ENCODE data around the gene MBTD1. TPM values are rescaled to one million over a fixed set of nuclear protein-coding genes. Genes with fewer than 3 reads are reported as not detected.
A peak's percentile ranks its signal among the peaks of the same experiment; 100 is the strongest.

MBTD1 gene
- total and polyA plus RNA-seq, 10 of the 15 experiments (the other 5 are each of a cell fraction or from before 2014, with no cell fraction given), result 1.3 to 16.7 (median 9.5) TPM

- H3K4me3 ChIP-seq, result no peak overlapping the region
- intact Hi-C loops (cut with micrococcal nuclease; ENCODE audit: unreplicated experiment), result no loop called here
- no peak overlapping the region; the same call in 1 of the 2 replicates for H3K4me2 ChIP-seq (ENCODE audit: control insufficient read depth, insufficient read depth)
- ChIA-PET SMC1A (ENCODE audit: uncharacterized antibody, unreplicated experiment) (interaction anchor here (0.6 to 1.1 kb wide), 2 partner anchors 14 to 171 kb away, joined by 3 to 4 read pairs; no protein-coding TSS in a partner anchor), POLR2A (no interaction called here), CTCF (interaction anchor here (0.6 to 1.5 kb wide), 4 partner anchors 9 to 1743 kb away, joined by 3 to 7 read pairs (median 4); no protein-coding TSS in a partner anchor), RAD21 (ENCODE audit: unreplicated experiment) (no interaction called here)
- H3K36me3 ChIP-seq (ENCODE audit: control insufficient read depth in 2 of 2, insufficient read depth in 2 of 2, low read length in 1 of 2), result peaks cover 0 to 27% of the 10 kb centered on the region in 2 experiments
- TF ChIP-seq ESRRA (IDR thresholded peaks at IDR 0.05; ENCODE audit: low read length), result no peak
- TF ChIP-seq SPI1 (IDR thresholded peaks at IDR 0.05; ENCODE audit: borderline replicate concordance, insufficient read depth, low read depth, low read length), result peak; percentile 41; the same call in 1 of the 2 replicates
- 50% methylated on average over 1 of the region's 1 CpG for WGBS (ENCODE audit: insufficient coverage, insufficient replicate concordance, low lambda C conversion rate, missing lambda C conversion rate)
- H3K9me3 ChIP-seq (replicated peaks; ENCODE audit: control insufficient read depth, insufficient read depth, low read length), result no peaks in the 10 kb centered on the region
- ATAC-seq (peak; percentile 31; the same call in 2 of the 3 replicates), DNase-seq (ENCODE audit: low read depth, low spot score) (no peak), FAIRE-seq (no peak)
- no TSS peak for BruUV-seq (replicated peaks)
- no peaks in the 10 kb centered on the region for H3K27me3 ChIP-seq (replicated peaks in 1 of 2; ENCODE audit: control insufficient read depth in 2 of 2, insufficient read depth in 2 of 2, low read length in 1 of 2)
- in situ Hi-C loops (cut with MboI), result no loop called here
- no peak overlapping the region for H3K27ac ChIP-seq (ENCODE audit: control insufficient read depth, insufficient read depth)
- peaks cover 6% of the 10 kb centered on the region for H3K79me2 ChIP-seq (ENCODE audit: control insufficient read depth, insufficient read depth, low read length)
- H2AFZ ChIP-seq (ENCODE audit: control insufficient read depth, low read depth, low read length), result no peak overlapping the region
- no peaks in the 10 kb centered on the region for H4K20me1 ChIP-seq (ENCODE audit: control insufficient read depth, insufficient read depth)
- no peaks in the 10 kb centered on the region for H3K4me1 ChIP-seq (ENCODE audit: control insufficient read depth, insufficient read depth, low read length)
- no peak overlapping the region for H3K9ac ChIP-seq (ENCODE audit: control insufficient read depth, insufficient read depth, low read length)
Observed at GRCh38 chr17:51270636-51271035, 10.8 kb upstream of the MBTD1 start.

- in situ Hi-C loops (cut with MboI) (no loop called here), intact Hi-C loops (cut with micrococcal nuclease; ENCODE audit: unreplicated experiment) (no loop called here)
- H3K9me3 ChIP-seq (replicated peaks; ENCODE audit: control insufficient read depth, insufficient read depth, low read length), result no peaks in the 10 kb centered on the region
- ChIA-PET RAD21 (ENCODE audit: unreplicated experiment) (no interaction called here), CTCF (interaction anchor here (1.4 to 1.5 kb wide), 2 partner anchors 8 to 28 kb away, joined by 5 to 7 read pairs; no protein-coding TSS in a partner anchor), SMC1A (ENCODE audit: uncharacterized antibody, unreplicated experiment) (interaction anchor here (1.2 kb wide), 1 partner anchor 16 kb away, joined by 4 read pairs; no protein-coding TSS in a partner anchor), POLR2A (no interaction called here)
- BruUV-seq (replicated peaks), result no TSS peak
- no peaks in the 10 kb centered on the region for H4K20me1 ChIP-seq (ENCODE audit: control insufficient read depth, insufficient read depth)
- FAIRE-seq, result no peak
- no peak overlapping the region for H2AFZ ChIP-seq (ENCODE audit: control insufficient read depth, low read depth, low read length)
- H3K4me1 ChIP-seq (ENCODE audit: control insufficient read depth, insufficient read depth, low read length), result no peaks in the 10 kb centered on the region
- H3K36me3 ChIP-seq (ENCODE audit: control insufficient read depth in 2 of 2, insufficient read depth in 2 of 2, low read length in 1 of 2), result peaks cover 2 to 25% of the 10 kb centered on the region in 2 experiments
- H3K4me3 ChIP-seq, result no peak overlapping the region
- no peak overlapping the region for H3K4me2 ChIP-seq (ENCODE audit: control insufficient read depth, insufficient read depth)
- no peak for ATAC-seq
- no peak overlapping the region for H3K27ac ChIP-seq (ENCODE audit: control insufficient read depth, insufficient read depth)
- DNase-seq (ENCODE audit: low read depth, low spot score), result no peak
- TF ChIP-seq NR2C1 (IDR thresholded peaks at IDR 0.05) (no peak), PAX8 (IDR thresholded peaks at IDR 0.05) (no peak), STAT1 (conservative IDR thresholded peaks at IDR 0.05) (no peak), BACH1 (IDR thresholded peaks at IDR 0.05; ENCODE audit: borderline replicate concordance) (no peak), IKZF1 (conservative IDR thresholded peaks at IDR 0.05) (no peak), TCF3 (IDR thresholded peaks at IDR 0.05; ENCODE audit: borderline replicate concordance, insufficient read depth, low read depth, low read length) (no peak), CHD1 (IDR thresholded peaks at IDR 0.05; ENCODE audit: low read depth, low read length) (no peak), SUPT20H (IDR thresholded peaks at IDR 0.05; ENCODE audit: borderline replicate concordance, control insufficient read depth, low read depth, low read length) (no peak), MTA2 (IDR thresholded peaks at IDR 0.05; ENCODE audit: low read depth) (no peak), IRF3 (IDR thresholded peaks at IDR 0.05) (no peak), HDAC2 (IDR thresholded peaks at IDR 0.05) (no peak), TBL1XR1 (IDR thresholded peaks at IDR 0.05; ENCODE audit: low read depth, low read length) (no peak)
- H3K79me2 ChIP-seq (ENCODE audit: control insufficient read depth, insufficient read depth, low read length), result peaks cover 8% of the 10 kb centered on the region
- no peaks in the 10 kb centered on the region for H3K27me3 ChIP-seq (replicated peaks in 1 of 2; ENCODE audit: control insufficient read depth in 2 of 2, insufficient read depth in 2 of 2, low read length in 1 of 2)
- no peak overlapping the region for H3K9ac ChIP-seq (ENCODE audit: control insufficient read depth, insufficient read depth, low read length)
- 97% methylated on average over 6 of the region's 6 CpGs for WGBS (ENCODE audit: insufficient coverage, insufficient replicate concordance, low lambda C conversion rate, missing lambda C conversion rate)
Observed at GRCh38 chr17:51269991-51270390, 10.1 kb upstream of the MBTD1 start.

Measured in GM12878 (cell line).